GM19324 (cell line): ENCODE data around the gene ACMSD.
"Not testable (repeated sequence)": the region's sequence is repeated elsewhere in the genome, so short reads cannot be mapped to it uniquely, and the experiment has no call there.

Experiments used
- ATAC-seq: cut with Tn5 transposase; IDR thresholded peaks from one replicate; pipeline ENCODE4 v1.9.1; 2021; ENCODE audit warnings: mild to moderate bottlenecking, moderate library complexity; ENCODE audit not compliant: unreplicated experiment, low FRiP score

The ACMSD gene

DNA sequence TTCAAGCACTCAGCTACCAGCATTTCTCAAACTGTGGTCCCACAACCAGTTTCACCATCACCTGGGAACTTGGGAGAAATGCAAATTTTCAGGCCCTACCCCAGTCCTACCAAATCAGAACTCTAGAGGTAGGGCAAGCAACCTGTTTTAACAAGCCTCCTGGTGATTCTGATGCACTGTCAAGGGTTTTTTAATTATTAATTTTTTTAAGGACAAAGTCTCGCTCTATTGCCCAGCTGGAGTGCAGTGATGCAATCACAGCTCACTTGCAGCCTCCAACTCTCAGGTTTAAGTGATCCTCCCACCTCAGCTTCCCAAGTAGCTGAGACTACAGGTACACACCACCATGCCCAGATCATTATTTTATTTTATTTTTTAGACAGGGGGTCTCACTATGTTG is 7.8 kb downstream of the ACMSD start:
- no peak for ATAC-seq

DNA sequence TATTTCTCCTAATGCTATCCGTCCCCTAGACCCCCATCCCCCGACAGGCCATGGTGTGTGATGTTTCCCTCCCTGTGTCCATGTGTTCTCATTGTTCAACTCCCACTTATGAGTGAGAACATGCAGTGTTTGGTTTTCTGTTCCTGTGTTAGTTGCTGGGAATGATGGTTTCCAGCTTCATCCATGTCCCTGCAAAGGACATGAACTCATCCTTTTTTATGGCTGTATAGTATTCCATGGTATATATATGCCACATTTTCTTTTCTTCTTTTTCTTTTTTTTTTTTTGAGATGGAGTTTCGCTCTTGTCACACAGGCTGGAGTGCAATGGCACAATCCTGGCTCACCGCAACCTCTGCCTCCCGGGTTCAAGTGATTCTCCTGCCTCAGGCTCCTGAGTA is 9.2 kb downstream of the ACMSD start:
- not testable (repeated sequence) for ATAC-seq

DNA sequence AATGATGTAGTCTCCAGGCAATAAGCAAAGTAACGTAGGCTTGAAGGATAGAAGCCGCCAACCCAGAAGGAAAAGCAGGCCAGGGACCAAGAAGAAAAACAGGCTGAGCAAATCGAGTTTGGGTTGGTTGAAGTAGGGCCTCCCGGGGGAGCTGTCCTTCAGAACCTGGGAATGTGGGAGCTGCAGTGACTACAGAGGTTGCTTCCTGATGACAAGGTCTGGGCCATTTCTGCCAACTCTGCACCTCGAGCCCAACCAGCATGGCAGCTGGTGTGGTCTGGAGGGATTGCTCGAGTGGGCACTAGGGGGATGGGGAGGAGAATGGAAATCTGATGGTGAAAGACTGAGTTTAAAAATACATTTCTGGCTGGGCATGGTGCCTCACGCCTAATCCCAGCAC is 14.1 kb downstream of the ACMSD start:
- ATAC-seq = no peak

DNA sequence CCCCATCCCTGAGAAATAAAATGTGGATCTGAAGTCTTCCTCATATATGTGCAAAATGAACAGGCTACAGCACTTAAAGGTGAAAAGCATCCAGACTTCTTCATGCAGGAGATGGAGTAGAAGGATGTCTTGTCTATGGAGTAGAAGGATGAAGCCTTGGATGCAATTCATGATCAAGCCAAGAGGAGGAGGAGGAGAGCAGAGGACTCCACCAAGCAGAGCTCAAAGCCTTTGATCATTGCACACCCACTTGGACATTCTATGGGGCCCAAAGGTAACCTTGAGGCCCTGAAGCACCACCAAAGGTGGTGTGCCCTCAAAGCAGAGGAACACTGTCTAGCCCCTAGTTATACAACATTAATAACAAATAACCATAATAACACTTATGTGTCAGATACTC is 17.3 kb downstream of the ACMSD start:
- ATAC-seq = no peak

DNA sequence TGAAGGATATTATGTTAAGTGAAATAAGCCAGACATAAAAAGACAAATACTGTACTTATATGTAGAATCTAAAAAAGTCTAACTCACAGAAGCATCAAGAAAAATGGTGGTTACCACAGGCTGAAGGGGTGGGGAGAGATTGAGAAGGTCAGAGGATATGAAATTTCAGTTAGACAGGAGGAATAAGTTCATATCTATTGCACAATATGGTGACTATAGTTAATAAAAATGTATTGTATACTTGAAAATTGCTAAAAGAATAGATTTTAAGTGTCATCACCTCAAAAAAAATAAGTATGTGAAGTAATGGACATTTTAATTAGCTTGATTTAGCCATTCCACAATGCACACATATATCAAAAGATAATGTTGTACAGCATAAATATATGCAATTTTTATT is 19.8 kb downstream of the ACMSD start:
- ATAC-seq = no peak

DNA sequence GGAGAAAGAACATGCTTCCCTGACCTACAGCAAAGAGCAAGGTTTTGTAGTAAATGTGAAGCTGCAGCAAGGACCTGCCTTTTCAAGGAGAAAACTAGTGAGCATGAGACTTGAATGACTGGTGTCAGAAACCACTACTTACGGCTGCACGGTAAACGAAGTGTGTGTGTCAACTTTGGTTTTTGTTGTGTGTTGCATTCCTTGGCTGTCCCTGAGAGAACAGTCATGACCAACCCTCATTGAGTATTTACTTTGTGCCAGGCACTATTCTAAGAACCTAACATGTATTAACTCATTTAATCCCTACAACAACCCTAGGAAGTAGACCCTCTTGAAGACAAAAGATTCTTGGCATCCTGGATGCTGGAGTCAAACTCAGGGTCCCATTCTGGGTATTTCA is 22.8 kb downstream of the ACMSD start:
- no peak for ATAC-seq

DNA sequence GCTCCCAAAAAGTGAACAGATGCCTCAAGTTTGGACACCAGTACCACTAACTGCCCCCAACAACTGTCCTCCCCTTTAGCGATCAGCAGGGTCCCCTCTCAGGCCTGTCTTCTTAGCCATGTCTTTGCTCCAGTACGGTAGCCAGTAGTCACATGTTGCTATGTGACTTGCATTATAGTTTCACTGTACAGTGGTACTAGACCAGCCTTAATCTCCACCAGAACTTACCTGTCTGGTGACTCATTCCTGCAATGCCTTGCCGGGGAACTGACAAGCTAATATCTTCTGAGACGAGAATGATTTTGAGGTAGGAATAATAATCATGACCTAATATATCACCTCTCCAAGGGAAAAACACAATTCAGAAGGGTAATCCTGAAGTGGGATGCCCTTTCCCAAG is 23.7 kb downstream of the ACMSD start:
- no peak for ATAC-seq

DNA sequence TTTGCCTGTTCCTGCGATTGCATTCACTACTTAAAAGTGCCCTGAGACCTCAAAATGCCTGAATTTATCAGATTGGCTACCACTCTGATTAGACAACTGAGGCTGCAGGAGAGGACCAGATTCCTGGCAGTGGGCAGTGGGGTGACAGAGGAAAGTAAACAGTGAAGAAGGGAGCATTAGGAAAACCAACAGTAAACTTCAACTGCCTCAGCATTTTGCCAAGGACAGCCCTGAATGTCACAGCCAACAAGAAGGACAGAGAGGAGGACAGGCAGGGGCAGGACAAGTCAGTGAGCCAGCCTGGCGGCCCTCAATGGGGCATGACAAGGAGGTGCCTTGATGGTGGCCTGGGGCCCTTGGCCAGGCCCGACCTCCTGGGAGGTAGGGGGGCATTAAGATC is 24.3 kb downstream of the ACMSD start:
- no peak for ATAC-seq

DNA sequence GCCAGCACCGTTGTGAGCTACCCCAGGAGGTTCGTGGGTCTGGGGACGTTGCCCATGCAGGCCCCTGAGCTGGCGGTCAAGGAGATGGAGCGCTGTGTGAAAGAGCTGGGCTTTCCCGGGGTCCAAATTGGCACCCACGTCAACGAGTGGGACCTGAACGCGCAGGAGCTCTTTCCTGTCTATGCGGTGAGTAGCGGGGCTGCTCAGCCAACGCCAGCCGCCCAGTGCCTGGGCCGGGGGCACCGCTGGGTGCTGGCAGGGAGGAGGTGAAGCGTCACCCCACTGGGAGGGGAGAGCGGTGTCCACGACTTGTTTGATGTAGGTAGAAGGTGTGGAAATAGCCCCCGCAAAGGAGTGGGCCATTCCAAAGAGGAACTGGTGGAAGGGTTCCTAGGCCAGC is 25.0 kb downstream of the ACMSD start:
- no peak for ATAC-seq

DNA sequence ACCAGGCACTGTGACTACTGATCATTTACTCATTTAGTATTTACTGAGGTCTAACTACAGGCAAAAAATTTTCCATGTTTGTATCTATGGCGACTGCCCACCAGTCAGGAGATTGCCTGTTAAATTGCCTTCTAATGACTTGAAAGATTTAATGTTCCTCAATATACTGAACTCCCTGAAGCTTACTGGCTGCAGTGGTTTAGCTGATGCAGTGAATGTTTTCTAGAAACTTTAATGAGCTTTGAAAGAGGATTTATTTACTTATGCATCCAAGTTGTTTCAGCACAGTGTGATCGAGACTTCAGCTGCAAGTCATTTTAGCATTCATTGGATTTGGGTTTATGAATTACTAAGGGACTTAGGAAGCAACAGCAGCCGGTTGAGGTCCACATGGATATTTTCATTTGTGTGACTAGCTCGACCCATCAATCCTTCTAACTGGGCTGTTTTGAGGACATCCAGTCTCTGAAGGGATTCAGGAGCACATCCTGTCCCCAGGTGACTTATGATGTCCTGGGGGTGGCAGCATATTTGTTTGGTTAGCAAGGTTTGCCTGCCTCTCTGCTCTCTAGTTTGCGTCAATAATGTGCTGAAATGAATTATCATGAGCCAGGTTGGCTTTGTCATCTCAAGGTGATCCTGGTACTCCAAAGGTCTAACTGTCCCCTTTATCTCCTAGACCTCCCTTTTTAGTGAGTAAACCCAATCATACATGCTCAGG is 26.8 kb downstream of the ACMSD start:
- ATAC-seq = no peak

DNA sequence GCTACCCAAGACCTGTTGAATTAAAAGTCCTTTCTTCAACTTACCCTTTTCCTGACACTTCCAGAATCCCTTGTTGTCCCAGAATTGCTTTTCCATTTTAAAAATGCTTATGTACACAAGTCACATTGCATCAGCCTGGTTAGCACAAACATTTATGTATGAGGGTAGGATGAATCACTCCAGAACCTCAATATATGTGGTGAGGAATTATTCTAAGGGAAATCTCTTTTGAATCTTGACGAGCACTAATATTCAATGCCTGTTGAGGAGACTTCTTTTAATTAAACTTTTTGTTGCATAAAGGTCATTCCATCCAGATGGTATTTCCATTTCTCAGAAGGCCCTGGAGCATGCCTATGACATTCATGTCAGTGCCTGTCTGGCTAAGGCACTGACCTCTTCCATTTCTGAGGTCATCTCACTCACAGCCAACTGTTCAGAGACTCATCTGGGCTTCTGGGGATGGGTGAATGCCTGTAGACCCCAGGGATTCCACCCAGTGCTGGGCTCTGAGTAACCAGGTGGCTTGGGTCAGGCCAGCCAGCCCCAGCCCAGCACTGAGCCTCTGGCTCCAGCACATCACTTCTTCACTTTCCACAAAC is 28.2 kb downstream of the ACMSD start:
- ATAC-seq = no peak

DNA sequence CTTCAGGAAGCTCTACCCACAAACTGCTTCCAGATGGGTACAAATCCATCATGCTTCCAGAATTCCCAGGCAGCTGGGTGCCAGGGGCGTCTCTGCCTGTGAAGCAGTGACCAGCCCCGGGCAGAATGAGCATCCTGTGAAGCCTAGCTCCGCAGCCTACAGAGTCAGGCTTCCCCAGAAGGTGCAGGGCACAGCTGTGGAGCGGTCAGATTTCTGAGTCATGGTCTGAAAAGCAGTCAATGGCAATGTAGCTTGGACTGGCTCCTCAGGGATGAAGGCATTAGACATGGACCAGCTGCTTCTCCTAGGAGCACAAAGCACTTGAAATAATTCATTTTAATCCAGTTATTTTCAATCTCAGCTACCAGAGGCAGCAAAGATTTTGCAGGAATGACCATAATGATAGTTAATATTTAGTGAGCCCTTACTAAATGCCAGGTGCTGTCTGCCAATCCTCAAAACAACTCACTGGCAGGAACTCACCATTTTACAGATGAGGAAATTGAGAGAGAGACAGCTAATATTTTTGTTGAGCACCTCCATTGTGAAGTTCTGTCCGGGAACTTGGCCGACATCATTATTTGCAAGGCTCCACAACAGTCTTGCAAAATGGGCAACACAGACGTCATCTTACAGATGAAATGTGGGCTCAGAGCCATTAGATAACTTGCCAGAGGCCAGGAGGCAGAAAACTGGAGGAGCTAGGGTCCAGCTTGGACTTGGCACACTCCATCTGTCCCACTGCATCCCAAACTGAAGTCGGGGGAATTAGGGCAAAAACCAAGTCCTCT is 31.7 kb downstream of the ACMSD start:
- ATAC-seq = no peak

DNA sequence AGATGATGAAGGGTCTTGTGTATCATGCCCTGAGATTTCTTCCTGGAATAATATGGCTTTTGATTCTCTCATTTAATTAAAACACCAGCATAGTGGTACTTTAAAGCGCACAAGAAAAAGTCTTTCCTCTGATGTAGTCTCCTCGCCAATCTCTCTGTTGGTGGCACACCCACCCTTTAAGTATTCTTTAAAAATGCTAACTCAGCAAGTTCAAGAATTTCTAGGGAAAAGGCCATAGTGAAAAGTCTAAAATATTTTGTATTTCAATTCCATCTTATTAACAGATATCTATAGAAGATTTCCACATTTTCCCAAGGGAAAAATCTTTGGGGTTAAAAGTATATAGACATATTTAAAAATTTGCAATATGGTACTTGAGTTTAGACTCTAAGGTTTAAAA is 34.7 kb downstream of the ACMSD start:
- ATAC-seq = no peak

DNA sequence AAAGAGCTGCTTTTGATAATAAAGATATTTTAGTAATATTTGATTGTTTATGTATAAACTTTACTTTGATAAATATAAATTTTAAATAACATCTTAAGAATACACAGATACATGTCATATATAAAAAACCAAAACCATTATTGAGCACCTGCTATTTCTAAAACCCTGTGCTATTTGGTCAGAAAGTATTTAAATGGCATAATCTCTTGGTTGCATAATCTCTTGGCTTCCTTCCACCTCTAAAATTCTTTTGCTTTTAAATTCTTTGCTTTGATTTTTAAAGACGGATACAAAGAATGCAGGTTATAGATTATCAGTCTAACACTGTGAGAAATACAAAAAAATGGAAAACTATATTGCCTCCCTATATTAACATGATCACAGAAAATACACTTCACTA is 36.9 kb downstream of the ACMSD start:
- no peak for ATAC-seq

DNA sequence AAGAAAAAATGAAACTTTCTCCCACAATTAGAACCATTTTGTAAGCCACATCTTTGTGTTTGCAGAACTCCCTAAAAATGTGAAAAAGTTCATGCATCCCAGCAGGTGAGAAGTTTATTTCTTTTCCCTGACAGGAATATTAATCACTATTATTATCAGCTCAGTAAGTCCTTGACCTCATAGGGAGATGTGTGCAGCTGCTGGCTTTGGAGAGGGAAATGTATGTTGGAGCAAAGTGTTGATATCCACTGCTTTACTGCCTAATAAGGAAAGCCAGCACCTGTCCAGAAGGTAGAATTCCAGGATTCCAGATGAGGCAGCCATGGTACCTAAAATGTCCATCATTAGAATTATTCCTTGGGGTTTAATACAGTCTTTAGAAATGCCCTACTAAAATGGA is 44.4 kb downstream of the ACMSD start:
- ATAC-seq = no peak

DNA sequence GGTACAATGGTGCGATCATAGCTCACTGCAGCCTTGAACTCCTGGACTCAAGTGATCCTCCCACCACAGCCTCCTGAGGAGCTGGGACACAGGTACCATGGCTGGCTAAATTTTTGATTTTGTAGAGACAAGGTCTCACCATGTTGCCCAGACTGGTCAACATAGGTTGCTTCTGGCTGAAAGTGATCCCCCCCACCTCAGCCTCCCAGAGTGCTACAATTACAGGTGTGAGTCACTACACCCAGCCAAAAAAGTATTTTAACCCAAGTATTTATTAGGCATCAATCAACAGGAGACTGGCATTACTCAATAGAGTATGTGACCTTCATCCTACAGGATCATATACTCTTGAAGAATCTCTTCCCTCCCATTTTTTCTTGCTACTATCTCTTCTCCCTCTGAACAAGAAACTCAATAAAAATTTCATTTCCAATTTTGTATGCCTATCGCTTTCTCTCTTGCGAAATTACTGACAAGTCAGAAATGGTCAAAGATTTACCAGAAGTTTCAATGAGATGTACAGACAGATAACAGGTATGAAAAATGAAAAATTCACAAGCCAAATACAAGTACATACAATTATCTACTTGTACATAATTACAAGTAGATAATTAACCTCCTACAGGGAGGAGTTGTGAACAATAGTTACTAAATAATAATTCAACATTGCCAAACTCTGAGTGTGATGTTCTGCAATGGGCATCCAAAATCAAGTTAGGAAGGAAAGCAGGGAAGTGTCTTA is 45.3 kb downstream of the ACMSD start:
- ATAC-seq = no peak

DNA sequence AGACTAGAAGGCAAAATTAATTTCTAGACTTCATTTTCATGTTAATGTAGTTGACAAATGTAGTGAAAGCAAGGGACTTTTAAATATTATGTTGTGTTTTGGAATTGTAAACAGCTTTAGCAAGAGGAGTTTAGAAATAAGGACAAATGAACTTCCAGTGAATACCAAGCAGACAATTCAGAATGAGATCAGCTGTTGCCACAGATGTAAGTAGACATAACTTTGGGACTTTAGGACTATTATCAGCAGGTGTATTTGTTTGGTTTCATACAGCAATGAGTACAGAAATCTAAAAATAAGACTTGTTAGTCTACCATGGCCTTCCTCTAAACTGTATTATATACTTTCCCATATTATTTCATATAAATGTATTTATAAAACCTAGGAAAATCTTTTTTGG is 46.0 kb downstream of the ACMSD start:
- no peak for ATAC-seq

DNA sequence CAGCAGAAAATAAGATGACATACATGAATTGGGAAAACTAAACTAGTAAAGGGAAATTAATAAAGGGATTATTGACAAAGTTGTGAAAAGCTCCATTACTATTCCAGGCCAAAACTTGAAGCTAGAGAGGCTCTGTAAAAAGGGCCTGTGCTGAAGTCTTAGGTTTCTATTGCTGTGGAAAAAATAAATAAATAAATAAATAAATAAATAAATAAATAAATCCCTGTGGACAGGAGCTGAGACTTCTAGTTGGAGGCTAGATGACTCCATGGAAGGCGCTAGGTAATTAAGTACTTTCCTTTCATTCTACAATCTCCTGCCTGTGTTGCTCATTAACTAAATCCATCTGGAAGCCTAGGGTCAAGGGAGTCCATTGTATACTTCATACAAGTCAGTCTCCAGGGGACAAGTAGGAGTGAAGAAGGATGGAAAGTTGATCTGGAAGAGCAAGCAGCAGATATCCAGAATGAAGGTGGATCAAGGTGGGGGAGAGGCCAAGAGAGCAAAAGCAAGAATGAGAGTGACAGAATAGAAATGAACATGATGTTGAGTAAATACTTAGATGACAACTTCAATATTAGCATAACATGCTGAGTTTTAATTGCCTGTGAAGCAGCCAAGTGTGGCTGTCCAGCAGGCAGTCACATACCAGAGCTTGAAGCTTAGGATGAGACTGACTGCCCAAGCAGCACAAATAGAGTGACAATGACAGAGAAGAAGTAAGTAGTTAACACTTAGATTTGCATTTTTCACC is 54.0 kb downstream of the ACMSD start:
- ATAC-seq = no peak

DNA sequence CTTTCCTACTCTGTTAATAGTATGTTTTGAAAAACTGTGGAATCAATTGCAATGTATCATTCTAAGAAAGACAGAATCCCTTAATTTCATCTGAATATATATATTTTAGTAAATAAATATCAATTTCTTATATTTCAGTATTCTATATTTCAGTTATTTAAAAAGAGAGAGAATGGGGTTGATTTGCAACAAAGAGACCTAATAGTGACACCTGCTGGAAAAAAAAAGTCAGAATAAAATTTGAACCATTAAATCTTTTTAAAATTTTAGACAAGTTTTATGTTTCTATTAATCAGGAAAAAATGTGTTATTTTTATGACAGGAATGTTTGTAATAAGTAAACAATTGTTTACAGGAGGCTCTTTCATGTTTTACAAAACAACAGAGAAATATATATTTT is 59.5 kb downstream of the ACMSD start:
- ATAC-seq = no peak

DNA sequence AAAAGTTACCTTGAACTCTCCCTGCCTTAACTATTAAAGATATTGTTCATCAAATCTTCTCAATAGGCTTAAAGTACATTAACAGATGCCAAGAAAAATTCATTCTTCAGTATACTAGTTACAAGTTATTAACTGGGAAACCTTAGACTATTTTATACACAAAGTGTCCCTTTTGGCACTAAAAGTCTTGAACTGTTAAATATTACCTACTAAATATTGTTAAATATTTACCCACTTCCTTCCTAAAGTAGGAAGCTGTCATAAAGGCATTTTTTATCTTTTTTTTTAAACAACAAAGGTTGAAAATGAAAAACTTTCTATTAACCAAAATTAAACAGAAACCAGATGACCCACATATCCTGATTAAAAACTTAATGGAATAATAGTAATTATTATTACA is 60.8 kb downstream of the ACMSD start:
- no peak for ATAC-seq
